Measurements from ENCODE around the gene F7.
A peak's percentile ranks its signal among the peaks of the same experiment; 100 is the strongest.
"Not testable (repeated sequence)": the region's sequence is repeated elsewhere in the genome, so short reads cannot be mapped to it uniquely, and the experiment has no call there.

F7 gene

DNA sequence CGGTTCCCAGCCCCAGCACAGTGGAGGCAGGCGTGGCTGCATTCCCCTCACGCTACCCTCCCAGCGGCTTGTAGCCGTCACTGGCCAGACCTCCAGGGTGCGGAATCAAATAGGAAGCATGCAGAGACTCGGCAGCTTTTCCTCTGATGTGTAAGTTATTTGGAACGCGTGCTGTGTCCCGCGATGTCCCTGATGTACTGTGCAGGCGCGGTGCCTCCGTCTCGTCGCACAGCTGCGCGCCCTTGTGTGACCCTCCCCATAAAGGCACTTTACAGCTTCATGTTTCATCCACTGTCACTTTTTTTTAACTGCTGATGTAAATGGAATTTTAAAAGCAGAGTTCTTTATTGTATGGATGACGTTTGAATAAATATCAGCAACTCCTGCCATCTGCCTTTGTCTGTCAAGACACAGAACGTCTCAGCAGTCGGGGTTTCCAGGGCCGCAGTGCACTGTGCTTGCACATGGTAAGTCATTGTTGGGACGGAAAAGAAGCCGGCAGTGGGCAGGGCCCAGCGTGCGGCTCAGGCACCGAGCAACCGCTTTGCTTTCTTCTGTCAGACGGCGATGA is 7.3 kb upstream of the F7 start:
- Mint-ChIP-seq H3K36me3 (ENCODE audit: low read depth) (no peaks in the 10 kb centered on the region), H3K4me1 (ENCODE audit: low read depth) (no peaks in the 10 kb centered on the region), H3K27me3 (no peaks in the 10 kb centered on the region), H3K9me3 (no peaks in the 10 kb centered on the region), H3K27ac (no peak overlapping the region), H3K4me3 (no peak overlapping the region)

DNA sequence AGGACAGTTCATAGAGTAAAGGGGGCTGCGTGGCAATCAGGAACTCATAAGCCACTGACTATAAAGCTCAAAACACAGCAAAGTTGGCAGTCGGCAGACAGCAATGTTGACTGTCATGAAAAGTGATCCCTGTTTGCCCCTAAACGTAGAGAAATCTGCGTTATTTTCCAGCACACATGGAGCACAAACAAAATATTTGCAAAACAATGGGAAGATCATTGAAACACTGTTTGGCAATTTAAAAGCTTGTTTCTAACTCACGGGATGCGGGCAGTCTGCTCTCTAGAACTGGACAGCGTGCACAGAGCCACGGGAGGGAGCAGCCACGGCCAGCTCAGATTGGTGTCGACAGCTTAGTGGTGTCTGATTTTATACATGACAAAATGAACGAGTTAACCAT is 6.4 kb upstream of the F7 start:
- Mint-ChIP-seq H3K9me3 (no peaks in the 10 kb centered on the region), H3K4me1 (ENCODE audit: low read depth) (no peaks in the 10 kb centered on the region), H3K27ac (no peak overlapping the region), H3K36me3 (ENCODE audit: low read depth) (no peaks in the 10 kb centered on the region), H3K4me3 (no peak overlapping the region), H3K27me3 (no peaks in the 10 kb centered on the region)

DNA sequence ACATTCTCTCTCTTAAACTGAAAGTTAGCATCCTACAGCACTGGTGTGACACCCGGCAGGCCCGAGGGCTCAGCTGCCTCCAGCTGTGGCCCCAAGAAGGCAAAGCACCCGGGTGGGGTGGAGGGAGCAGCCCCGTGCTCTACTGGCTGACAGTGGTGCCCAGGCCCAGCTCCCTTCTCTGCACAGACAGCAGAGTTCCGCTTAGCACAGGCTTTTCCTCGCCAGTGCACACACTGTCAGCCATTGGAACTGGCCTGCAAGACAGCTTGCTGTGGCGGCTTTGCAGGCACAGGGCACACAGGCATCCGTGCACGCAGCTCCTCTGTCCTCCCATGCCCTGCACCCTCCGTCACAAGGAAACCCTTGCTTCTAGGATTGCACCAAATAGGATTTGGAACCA is 3.3 kb upstream of the F7 start:
- H3K36me3 Mint-ChIP-seq (ENCODE audit: low read depth); H3K9me3 Mint-ChIP-seq; H3K27ac Mint-ChIP-seq; H3K4me3 Mint-ChIP-seq; H3K27me3 Mint-ChIP-seq; H3K4me1 Mint-ChIP-seq (ENCODE audit: low read depth): not testable (repeated sequence)

DNA sequence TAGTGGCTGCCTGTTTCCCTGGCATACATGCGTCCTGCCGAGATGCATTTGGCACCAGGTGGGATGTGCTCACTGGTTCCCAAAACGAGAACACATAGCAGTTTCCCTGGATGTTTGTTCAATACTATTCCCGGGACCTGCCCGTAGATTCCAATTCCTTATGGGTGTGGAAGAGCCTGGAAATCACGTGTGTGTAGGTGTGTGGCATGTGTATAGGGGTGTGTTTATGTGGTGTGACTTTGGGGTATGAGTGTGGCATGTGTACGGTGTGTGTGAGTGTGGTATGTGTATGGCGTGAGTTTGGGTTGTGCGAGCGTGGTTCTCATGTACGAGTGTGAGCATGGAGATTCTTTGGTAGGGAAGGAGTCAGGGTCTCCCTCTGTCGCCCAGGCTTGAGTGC is 2.9 kb upstream of the F7 start:
- no peaks in the 10 kb centered on the region for H3K9me3 Mint-ChIP-seq
- no peaks in the 10 kb centered on the region for H3K27me3 Mint-ChIP-seq
- H3K4me1 Mint-ChIP-seq (ENCODE audit: low read depth), result peaks cover 4% of the 10 kb centered on the region
- no peak overlapping the region for H3K4me3 Mint-ChIP-seq
- no peaks in the 10 kb centered on the region for H3K36me3 Mint-ChIP-seq (ENCODE audit: low read depth)
- H3K27ac Mint-ChIP-seq, result no peak overlapping the region

DNA sequence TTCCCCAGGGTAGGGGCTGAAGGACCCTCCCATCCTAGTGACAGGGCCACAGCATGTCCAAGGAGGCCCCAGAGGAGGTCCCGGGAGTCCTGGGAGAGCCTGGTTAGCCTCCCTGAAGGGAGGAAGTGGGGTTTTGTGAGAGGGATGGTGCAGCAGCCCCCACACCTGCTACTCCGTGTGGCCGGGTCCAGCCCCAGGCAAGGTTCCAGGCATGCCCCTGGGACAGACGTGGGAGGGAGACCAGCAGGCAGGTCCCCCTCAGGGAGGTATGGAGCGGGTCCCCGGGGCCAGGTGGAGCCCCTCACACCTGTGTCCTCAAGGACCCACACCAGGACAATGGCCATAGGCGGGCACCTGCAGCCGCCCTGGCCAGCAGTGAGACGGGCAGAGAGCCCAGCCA is 1.9 kb upstream of the F7 start:
- Mint-ChIP-seq H3K4me3 (no peak overlapping the region), H3K9me3 (no peaks in the 10 kb centered on the region), H3K36me3 (ENCODE audit: low read depth) (no peaks in the 10 kb centered on the region), H3K4me1 (ENCODE audit: low read depth) (peaks cover 4% of the 10 kb centered on the region), H3K27me3 (no peaks in the 10 kb centered on the region), H3K27ac (no peak overlapping the region)

DNA sequence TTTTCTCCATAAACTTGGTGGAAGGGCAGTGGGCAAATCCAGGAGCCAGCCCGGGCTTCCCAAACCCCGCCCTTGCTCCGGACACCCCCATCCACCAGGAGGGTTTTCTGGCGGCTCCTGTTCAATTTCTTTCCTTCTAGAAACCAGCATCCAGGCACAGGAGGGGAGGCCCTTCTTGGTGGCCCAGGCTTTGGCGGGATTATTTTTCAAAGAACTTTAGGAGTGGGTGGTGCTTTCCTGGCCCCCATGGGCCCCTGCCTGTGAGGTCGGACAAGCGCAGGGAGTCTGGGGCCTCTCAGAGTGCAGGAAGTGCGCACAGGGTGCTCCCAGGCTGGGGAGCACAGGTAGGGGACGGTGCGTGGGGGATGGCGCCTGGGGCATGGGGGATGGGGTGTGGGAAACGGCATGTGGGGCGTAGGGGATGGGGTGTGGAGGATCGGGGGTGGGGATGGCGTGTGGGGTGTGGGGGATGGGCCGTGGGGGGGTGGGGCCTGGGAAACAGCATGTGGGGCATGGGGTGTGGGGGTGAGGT is 396 bp downstream of the F7 start:
- Mint-ChIP-seq H3K27me3 (peaks cover 4% of the 10 kb centered on the region), H3K4me1 (ENCODE audit: low read depth) (peaks cover 9% of the 10 kb centered on the region), H3K36me3 (ENCODE audit: low read depth) (no peaks in the 10 kb centered on the region), H3K27ac (no peak overlapping the region), H3K9me3 (no peaks in the 10 kb centered on the region), H3K4me3 (no peak overlapping the region)

DNA sequence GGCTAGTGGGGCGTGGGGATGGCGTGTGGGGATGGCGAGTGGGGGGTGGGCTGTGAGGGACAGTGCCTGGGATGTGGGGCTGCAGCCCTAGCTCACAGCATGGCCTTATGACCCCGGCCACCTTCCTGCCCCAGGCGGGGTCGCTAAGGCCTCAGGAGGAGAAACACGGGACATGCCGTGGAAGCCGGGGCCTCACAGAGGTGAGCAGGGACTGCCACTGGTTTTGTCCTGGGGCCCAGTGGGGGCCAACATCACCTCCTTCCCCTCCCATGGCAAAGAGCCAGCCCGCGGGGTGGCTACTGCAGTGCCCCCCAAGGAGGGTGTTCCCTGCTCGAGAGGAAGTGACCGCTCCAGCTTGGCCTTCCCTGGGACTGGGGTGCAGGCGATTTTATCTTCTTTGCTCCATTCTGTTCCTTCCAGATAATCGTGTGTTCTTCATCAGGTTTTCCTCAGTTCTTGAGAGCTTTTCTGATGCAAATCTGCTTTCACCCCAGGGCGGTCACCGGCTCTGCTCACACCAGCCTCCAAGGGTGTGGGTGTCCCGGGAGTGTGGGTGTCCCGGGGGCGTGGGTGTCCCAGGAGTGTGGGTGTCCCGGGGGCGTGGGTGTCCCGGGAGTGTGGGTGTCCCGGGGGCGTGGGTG is 1.2 kb downstream of the F7 start:
- no peaks in the 10 kb centered on the region for H3K9me3 Mint-ChIP-seq

DNA sequence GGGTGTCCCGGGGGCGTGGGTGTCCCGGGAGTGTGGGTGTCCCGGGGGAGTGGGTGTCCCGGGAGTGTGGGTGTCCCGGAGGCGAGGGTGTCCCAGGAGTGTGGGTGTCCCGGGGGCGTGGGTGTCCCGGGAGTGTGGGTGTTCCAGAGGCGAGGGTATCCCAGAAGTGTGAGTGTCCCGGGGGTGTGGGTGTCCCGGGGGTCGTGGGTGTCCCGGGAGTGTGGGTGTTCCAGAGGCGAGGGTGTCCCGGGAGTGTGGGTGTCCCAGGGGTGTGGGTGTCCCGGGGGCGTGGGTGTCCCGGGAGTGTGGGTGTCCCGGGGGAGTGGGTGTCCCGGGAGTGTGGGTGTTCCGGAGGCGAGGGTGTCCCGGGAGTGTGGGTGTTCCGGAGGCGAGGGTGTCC is 2.9 kb downstream of the F7 start:
- H3K9me3 Mint-ChIP-seq; H3K27me3 Mint-ChIP-seq; H3K36me3 Mint-ChIP-seq (ENCODE audit: low read depth); H3K4me3 Mint-ChIP-seq: not testable (repeated sequence)
- H3K27ac Mint-ChIP-seq, result peak overlapping the region; percentile 40
- peaks cover 10% of the 10 kb centered on the region for H3K4me1 Mint-ChIP-seq (ENCODE audit: low read depth)

More for the DNA sequence above, 1.2 kb downstream of the F7 start:
- H3K4me1 Mint-ChIP-seq (ENCODE audit: low read depth), result peaks cover 10% of the 10 kb centered on the region
- H3K27ac Mint-ChIP-seq, result peak overlapping the region; percentile 74
- peaks cover 4% of the 10 kb centered on the region for H3K27me3 Mint-ChIP-seq
- H3K36me3 Mint-ChIP-seq (ENCODE audit: low read depth), result no peaks in the 10 kb centered on the region
- peak overlapping the region; percentile 47 for H3K4me3 Mint-ChIP-seq

DNA sequence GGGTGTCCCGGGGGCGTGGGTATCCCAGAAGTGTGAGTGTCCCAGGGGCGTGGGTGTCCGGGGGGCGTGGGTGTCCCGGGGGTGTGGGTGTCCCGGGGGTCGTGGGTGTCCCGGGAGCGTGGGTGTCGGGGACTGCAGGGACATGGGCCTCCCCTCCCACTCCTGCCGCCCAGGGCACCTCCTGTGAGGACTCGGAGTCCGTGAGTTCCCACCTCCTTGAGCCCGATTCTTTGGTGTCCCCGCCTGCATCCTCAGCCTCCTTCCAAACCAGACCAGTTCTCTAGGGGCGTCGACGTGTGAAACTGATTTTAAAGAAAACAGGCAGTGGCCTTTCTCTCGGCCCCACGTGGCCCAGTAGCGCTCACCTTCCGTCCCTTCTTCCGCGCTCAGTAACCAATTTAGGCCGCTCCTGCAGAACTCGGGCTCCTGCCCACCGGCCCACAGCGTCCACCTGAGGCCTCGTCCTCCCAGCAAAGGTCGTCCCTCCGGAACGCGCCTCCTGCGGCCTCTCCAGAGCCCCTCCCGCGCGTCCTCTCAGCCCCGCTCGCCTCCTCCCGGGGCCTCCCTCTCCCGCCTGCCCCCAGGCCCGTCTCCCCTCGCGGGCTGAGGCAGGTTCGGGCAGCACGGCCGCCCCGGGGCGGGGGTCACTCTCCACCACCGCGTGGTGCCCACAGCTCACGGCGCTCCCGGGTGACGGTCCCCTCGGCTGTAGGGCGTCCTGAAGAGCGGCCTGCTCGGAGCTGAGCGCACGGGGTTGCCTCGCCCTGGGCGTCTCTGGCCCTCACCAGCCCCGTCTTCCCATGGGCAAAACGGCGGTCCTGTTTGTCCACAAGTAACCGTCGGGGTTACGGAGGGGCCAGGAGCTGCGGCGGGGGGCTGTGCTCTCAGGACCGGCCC is 3.8 kb downstream of the F7 start:
- Mint-ChIP-seq H3K36me3 (ENCODE audit: low read depth) (no peaks in the 10 kb centered on the region), H3K4me3 (peak overlapping the region; percentile 69), H3K27ac (peak overlapping the region; percentile 79), H3K27me3 (peaks cover 7% of the 10 kb centered on the region), H3K9me3 (no peaks in the 10 kb centered on the region), H3K4me1 (ENCODE audit: low read depth) (peaks cover 10% of the 10 kb centered on the region)

DNA sequence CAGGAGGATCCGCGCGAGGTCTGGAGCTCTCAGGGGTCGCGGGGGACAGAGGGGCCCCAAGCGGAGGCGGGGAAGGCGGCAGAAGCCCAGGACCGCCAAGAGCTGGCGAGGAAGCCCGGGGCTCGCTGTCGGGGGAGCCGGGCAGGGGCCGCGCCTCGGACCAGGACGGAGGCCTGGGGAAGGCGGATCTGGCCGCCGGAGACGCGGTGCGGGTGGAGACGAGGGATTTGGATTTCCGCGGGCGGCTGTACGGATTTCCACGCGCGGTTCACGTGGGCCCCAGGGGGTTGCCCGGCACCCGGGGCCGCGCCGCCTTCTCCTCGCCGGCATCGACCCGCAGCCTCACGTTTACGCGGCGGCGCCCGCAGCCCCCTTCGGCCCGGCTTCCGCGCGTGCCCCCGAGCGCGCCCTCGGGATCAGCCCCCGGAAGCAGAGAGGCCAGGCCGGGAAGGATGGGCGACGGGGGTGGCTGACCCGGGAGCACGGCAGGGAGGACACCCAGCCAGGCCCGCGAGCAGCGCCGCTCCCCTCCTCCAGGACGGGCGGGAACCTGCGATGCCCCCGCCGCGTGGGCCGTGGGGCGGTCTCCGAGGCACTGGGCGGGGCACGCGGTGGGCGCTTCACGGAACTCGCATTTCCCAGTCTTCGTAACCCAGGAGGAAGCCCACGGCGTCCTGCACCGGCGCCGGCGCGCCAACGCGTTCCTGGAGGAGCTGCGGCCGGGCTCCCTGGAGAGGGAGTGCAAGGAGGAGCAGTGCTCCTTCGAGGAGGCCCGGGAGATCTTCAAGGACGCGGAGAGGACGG is 4.7 kb downstream of the F7 start:
- Mint-ChIP-seq H3K4me3 (no peak overlapping the region), H3K4me1 (ENCODE audit: low read depth) (peaks cover 10% of the 10 kb centered on the region), H3K9me3 (no peaks in the 10 kb centered on the region)

DNA sequence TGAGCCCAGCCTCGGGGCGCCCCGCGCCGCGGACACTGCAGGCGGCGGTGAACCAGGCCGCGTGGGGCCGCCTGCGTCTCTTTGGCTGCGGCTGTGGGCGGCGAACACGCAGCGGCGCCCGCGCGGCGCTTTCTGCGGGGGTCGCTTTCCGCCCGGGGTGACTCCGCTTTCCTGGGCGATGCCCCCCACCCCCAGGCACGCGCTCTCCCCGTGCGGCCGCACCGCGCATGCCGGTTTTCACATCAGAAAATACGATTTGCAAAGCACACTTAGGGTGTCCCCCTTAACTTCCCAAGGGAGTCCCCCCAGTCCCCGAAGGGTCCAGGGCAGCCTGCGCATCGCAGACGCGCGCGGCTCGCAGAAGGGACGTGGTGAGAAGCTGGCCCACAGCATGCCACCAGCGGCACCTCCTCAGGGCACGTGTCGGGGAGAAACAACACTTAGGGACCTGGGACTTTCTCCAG is 5.3 kb downstream of the F7 start:
- Mint-ChIP-seq H3K9me3 (no peaks in the 10 kb centered on the region), H3K4me1 (ENCODE audit: low read depth) (peaks cover 10% of the 10 kb centered on the region), H3K4me3 (peak overlapping the region; percentile 32), H3K36me3 (ENCODE audit: low read depth) (no peaks in the 10 kb centered on the region), H3K27ac (no peak overlapping the region), H3K27me3 (peaks cover 7% of the 10 kb centered on the region)

More for the DNA sequence above, 4.7 kb downstream of the F7 start:
- H3K27ac Mint-ChIP-seq, result no peak overlapping the region
- H3K36me3 Mint-ChIP-seq (ENCODE audit: low read depth), result no peaks in the 10 kb centered on the region
- H3K27me3 Mint-ChIP-seq, result peaks cover 7% of the 10 kb centered on the region

DNA sequence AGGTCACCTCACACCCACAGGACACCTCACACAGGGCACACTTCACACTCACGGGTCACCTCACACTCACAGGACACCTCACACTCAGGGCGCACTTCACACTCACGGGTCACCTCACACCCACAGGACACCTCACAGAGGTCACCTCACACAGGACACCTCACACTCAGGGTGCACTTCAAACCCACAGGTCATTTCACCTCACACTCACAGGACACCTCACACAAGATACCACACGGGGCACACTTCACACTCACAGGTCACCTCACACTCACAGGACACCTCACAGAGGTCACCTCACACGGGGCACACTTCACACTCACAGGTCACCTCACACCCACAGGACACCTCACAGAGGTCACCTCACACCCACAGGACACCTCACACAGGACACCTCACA is 6.2 kb downstream of the F7 start:
- H3K27me3 Mint-ChIP-seq, result not testable (repeated sequence)

DNA sequence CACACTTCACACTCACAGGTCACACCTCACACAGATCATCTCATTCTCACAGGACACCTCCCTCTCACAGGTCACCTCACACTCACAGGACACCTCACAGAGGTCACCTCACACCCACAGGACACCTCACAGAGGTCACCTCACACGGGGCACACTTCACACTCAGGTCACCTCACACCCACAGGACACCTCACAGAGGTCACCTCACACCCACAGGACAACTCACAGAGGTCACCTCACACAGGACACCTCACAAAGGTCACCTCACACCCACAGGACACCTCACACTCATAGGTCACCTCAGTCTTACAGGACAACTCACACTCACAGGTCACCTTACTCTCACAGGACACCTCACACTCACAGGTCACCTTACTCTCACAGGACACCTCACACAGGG is 6.9 kb downstream of the F7 start:
- not testable (repeated sequence) for H3K27ac Mint-ChIP-seq; H3K4me1 Mint-ChIP-seq (ENCODE audit: low read depth); H3K27me3 Mint-ChIP-seq; H3K9me3 Mint-ChIP-seq; H3K4me3 Mint-ChIP-seq; H3K36me3 Mint-ChIP-seq (ENCODE audit: low read depth)

More for the DNA sequence above, 6.2 kb downstream of the F7 start:
- H3K4me3 Mint-ChIP-seq; H3K36me3 Mint-ChIP-seq (ENCODE audit: low read depth); H3K9me3 Mint-ChIP-seq; H3K27ac Mint-ChIP-seq: not testable (repeated sequence)
- H3K4me1 Mint-ChIP-seq (ENCODE audit: low read depth), result peaks cover 10% of the 10 kb centered on the region

DNA sequence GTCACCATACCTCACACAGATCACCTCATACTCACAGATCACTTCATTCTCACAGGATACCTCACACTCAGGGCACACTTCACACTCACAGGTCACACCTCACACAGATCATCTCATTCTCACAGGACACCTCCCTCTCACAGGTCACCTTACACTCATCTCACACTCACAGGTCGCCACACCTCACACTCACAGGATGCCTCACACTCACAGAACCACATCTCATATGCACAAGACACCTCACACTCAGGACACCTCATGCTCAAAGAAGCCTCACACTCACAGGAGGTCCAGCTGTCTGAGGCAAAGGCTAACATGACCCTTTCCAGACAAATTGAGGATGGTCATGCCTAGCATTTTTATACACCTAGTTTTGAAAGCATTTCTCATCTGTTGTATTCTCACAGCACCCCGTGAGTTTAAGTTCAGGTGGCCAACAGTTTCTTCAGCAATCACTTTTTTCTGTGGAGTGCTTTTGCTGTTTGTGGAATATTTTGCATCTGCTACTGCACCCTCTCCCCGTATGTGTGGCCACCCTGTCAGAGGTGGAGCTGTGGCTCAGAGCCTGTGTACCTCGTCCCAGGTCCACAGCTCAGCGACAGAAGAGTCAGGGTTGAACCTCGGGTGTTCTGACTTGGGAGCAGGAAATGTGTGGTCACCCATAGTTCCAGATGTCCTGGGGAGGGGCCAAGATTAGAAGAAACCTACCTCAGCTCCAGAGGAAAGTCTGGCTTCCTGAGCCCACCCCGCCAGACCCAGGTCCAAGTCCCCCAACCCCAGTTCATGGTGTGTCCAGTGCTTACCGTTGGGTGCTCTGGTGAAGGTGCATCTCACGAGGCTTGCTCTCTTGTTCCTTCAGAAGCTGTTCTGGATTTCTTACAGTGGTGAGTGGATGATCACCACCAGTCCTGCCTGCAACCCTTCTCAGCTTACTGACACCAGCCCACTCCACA is 7.6 kb downstream of the F7 start:
- Mint-ChIP-seq H3K27ac (no peak overlapping the region), H3K36me3 (ENCODE audit: low read depth) (no peaks in the 10 kb centered on the region)

More for the DNA sequence above, 7.6 kb downstream of the F7 start:
- Mint-ChIP-seq H3K4me1 (ENCODE audit: low read depth) (peaks cover 7% of the 10 kb centered on the region), H3K27me3 (peaks cover 7% of the 10 kb centered on the region), H3K9me3 (no peaks in the 10 kb centered on the region), H3K4me3 (no peak overlapping the region)
